PC-9 (cell line): Measurements from ENCODE around the gene MRPS18B.

Source experiments
- EZH2 ChIP-seq: fragments of 200-600 bp; sonication (generic); IDR thresholded peaks from 2 replicates; pipeline ENCODE4 v1.8.0; 2017; ENCODE audit warnings: antibody characterized with exemption, low read depth
- TF ChIP-seq, protein P1 (sequence below): fragments of 200-600 bp; sonication (generic); conservative IDR thresholded peaks from 2 replicates; pipeline ENCODE4 v1.6.1; 2017; ENCODE audit warnings: mixed run types, antibody characterized with exemption, mild to moderate bottlenecking, moderate library complexity

DNA sequence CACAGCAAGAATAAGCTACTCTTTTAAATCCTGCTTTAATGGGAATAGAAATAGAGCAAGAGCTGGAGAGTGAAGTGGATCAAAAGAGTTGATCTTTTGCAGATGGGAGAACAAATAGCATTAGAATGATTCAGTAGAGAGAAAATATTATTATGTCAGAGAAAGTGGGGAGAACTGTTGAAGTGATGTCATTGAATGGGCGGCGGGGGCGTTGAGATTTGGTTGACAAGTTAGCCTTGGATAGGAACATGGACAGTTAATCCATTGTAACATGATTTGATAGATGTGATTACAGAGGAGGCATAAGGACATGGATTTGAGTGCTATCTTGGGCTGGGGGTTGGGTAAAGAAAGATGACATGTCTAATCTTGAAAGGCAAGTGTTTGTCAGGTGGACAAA, 18.2 kb downstream of the MRPS18B start:
- TF ChIP-seq, protein P1, sequence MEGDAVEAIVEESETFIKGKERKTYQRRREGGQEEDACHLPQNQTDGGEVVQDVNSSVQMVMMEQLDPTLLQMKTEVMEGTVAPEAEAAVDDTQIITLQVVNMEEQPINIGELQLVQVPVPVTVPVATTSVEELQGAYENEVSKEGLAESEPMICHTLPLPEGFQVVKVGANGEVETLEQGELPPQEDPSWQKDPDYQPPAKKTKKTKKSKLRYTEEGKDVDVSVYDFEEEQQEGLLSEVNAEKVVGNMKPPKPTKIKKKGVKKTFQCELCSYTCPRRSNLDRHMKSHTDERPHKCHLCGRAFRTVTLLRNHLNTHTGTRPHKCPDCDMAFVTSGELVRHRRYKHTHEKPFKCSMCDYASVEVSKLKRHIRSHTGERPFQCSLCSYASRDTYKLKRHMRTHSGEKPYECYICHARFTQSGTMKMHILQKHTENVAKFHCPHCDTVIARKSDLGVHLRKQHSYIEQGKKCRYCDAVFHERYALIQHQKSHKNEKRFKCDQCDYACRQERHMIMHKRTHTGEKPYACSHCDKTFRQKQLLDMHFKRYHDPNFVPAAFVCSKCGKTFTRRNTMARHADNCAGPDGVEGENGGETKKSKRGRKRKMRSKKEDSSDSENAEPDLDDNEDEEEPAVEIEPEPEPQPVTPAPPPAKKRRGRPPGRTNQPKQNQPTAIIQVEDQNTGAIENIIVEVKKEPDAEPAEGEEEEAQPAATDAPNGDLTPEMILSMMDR = no peak
- TF ChIP-seq EZH2 = no peak
